ENCODE data around the gene SUPT7L.

The SUPT7L gene

DNA sequence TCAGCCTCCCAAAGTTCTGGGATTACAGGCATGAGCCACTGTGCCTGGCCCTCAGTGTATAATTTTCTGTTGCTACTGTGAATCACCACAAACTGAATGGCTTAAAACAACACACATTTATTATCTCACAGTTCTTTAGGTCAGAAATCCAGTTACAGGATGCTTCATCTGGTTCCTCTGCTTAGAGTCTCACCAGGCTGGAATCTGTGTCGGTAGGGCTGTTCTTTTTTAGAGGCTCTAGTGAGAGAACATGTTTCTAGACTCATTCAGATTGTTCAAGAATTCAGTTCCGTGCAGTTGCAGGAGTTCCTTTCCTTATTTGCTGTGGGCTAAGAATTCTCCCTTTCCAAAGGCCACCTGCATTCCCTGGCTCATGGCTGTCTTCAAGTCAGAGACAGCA is 56.8 kb downstream of the SUPT7L start:
- peak in 1 of 2 donors; percentile 63 for DNase-seq (ENCODE audit: low read depth in 2 of 2)
- H3K4me3 ChIP-seq (replicated peaks in 1 of 2; ENCODE audit: low read depth in 2 of 2, low read length in 2 of 2): no peak overlapping the region
- TF ChIP-seq, protein P1, sequence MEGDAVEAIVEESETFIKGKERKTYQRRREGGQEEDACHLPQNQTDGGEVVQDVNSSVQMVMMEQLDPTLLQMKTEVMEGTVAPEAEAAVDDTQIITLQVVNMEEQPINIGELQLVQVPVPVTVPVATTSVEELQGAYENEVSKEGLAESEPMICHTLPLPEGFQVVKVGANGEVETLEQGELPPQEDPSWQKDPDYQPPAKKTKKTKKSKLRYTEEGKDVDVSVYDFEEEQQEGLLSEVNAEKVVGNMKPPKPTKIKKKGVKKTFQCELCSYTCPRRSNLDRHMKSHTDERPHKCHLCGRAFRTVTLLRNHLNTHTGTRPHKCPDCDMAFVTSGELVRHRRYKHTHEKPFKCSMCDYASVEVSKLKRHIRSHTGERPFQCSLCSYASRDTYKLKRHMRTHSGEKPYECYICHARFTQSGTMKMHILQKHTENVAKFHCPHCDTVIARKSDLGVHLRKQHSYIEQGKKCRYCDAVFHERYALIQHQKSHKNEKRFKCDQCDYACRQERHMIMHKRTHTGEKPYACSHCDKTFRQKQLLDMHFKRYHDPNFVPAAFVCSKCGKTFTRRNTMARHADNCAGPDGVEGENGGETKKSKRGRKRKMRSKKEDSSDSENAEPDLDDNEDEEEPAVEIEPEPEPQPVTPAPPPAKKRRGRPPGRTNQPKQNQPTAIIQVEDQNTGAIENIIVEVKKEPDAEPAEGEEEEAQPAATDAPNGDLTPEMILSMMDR (IDR thresholded peaks at IDR 0.05; ENCODE audit: low read depth, low read length): no peak

All from cardiac fibroblast (primary cell).